Adrenal gland (tissue), 5 donors: ENCODE data around the gene MIPOL1.

Experiments
- CTCF ChIP-seq, 6 experiments: fragments of 450-650 bp in 4 of 6; fragments of 200-600 bp in 2 of 6; sonication (generic) in 1 of 6; IDR thresholded peaks; 1 replicate in 5 of 6; 2 replicates in 1 of 6; pipeline versions ENCODE4 v1.5.1 to v1.8.0; 2016 to 2021; ENCODE audit warnings: antibody characterized with exemption in 6 of 6, mild to moderate bottlenecking in 2 of 6, moderate library complexity in 1 of 6
- POLR2A ChIP-seq, 2 donors: fragments of 450-650 bp; IDR thresholded peaks; one replicate each; pipeline ENCODE4 v1.6.1; 2017; ENCODE audit warnings: antibody characterized with exemption in 2 of 2, mild to moderate bottlenecking in 2 of 2, moderate library complexity in 1 of 2
- donor health status: DM: no; HTN: no; CAD: no.

- no peak for TF ChIP-seq CTCF (IDR thresholded peaks at IDR 0.05)
- TF ChIP-seq POLR2A (IDR thresholded peaks at IDR 0.05), result no peak
These were observed 165.9 kb downstream of the MIPOL1 start for GRCh38 chr14:37363661-37364060.
